Measurements from ENCODE around the gene DNMT3A.

DNA sequence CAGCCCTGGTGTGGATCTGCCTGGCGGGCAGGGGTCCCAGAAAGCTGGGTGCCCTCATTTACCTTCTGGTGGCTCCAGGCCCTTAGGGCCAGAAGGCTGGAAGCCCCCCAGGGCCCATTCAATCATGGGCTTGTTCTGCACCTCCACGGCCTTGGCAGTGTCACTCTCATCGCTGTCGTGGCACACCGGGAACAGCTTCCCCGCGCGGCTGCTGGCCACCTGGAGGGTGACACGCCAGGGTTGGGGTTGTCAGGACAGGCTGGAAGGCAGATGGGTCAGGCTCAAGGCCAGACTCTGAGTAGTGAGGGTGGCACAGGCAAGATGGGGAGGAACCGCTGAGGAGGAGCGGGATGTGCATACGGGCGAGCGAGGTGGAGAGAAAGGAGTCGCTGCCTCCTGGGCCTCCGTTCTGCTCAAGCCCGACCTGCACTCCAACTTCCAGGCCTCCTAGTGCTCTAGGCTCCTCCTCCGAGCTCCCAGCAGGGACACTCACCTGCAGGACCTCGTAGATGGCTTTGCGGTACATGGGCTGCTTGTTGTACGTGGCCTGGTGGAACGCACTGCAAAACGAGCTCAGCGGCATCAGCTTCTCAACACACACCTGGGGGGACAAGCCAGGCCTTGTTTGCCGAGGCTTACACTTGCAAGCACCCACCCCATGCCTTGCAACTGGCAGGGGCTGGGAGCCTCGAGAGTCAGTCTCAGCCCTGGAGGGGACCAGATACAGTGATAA lies 95.0 kb downstream of the DNMT3A start:
- TF ChIP-seq, protein P1, sequence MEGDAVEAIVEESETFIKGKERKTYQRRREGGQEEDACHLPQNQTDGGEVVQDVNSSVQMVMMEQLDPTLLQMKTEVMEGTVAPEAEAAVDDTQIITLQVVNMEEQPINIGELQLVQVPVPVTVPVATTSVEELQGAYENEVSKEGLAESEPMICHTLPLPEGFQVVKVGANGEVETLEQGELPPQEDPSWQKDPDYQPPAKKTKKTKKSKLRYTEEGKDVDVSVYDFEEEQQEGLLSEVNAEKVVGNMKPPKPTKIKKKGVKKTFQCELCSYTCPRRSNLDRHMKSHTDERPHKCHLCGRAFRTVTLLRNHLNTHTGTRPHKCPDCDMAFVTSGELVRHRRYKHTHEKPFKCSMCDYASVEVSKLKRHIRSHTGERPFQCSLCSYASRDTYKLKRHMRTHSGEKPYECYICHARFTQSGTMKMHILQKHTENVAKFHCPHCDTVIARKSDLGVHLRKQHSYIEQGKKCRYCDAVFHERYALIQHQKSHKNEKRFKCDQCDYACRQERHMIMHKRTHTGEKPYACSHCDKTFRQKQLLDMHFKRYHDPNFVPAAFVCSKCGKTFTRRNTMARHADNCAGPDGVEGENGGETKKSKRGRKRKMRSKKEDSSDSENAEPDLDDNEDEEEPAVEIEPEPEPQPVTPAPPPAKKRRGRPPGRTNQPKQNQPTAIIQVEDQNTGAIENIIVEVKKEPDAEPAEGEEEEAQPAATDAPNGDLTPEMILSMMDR (IDR thresholded peaks at IDR 0.05), result no peak
- no peak for TF ChIP-seq POLR2A (IDR thresholded peaks at IDR 0.05)

Data from testis (tissue), 2 donors.